Activated naive CD4-positive, alpha-beta T cell treated with anti-CD3 and anti-CD28 coated beads for 36 hours (primary cell): ENCODE measurements around the gene CERKL. TPM values are rescaled to one million over a fixed set of nuclear protein-coding genes. Genes with fewer than 3 reads are reported as not detected.

ENCODE experiments used
- CTCF ChIA-PET: fragments of 350-600 bp; sonication (Branson Sonifier 250); formaldehyde crosslinking; loops from one replicate; lab custom pipeline; 2021; ENCODE audit warnings: antibody characterized with exemption; lab: Charles Lee
- DNase-seq: peaks from one replicate; pipeline ENCODE4 v3.0.0-alpha.2; 2020
- H3K27ac Mint-ChIP-seq: one replicate; pipeline ENCODE4 v1.8.0; 2021; ENCODE audit warnings: mild to moderate bottlenecking, mixed read lengths
- H3K27me3 Mint-ChIP-seq: one replicate; pipeline ENCODE4 v1.8.0; 2021; ENCODE audit warnings: low read depth, mixed read lengths
- H3K36me3 Mint-ChIP-seq: one replicate; pipeline ENCODE4 v1.8.0; 2021; ENCODE audit warnings: low read depth, mixed read lengths
- H3K4me1 Mint-ChIP-seq: one replicate; pipeline ENCODE4 v1.8.0; 2021; ENCODE audit warnings: low read depth, mixed read lengths
- H3K4me3 Mint-ChIP-seq: one replicate; pipeline ENCODE4 v1.8.0; 2021; ENCODE audit warnings: mild to moderate bottlenecking, moderate library complexity, mixed read lengths
- H3K9me3 Mint-ChIP-seq: one replicate; pipeline ENCODE4 v1.8.0; 2021; ENCODE audit warnings: mixed read lengths
- intact Hi-C: fragments of 100-400 bp; cut with micrococcal nuclease; formaldehyde crosslinking; loops from one replicate; pipeline ENCODE4 v1.15.1; 2023
- total RNA-seq, 2 experiments: library from RNA; stranded (reverse); gene quantifications; one replicate each; pipeline ENCODE4 v1.2.3, GENCODE V29; 2021

CERKL gene
- total RNA-seq, 2 experiments from 2014 or later: 0.14 TPM; not detected in 1

DNA sequence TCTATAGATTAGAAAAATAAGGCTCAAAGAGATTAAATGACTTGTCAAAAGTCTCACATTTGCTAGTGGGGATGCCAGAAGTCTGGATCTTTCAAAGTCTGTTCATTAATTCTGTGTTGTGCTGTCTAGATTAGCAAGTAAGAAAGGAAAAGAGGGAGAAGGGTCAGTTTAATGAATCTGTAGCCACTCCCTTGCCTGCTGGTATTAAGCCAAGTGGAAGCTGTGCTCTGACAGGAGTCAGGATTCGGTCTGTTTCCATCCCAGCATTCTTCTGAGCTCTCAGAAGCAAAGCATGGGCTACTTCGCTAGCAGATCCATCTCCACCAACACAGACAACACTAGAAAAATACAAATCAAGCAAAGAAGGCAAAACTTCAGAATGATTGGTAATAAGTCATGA is 98.5 kb downstream of the CERKL start:
- Mint-ChIP-seq H3K36me3 (no peaks in the 10 kb centered on the region), H3K4me1 (no peaks in the 10 kb centered on the region), H3K27ac (no peak overlapping the region), H3K4me3 (no peak overlapping the region), H3K27me3 (no peaks in the 10 kb centered on the region), H3K9me3 (no peaks in the 10 kb centered on the region)
- CTCF ChIA-PET: no interaction called here
- intact Hi-C loops: no loop called here
- DNase-seq: no peak

DNA sequence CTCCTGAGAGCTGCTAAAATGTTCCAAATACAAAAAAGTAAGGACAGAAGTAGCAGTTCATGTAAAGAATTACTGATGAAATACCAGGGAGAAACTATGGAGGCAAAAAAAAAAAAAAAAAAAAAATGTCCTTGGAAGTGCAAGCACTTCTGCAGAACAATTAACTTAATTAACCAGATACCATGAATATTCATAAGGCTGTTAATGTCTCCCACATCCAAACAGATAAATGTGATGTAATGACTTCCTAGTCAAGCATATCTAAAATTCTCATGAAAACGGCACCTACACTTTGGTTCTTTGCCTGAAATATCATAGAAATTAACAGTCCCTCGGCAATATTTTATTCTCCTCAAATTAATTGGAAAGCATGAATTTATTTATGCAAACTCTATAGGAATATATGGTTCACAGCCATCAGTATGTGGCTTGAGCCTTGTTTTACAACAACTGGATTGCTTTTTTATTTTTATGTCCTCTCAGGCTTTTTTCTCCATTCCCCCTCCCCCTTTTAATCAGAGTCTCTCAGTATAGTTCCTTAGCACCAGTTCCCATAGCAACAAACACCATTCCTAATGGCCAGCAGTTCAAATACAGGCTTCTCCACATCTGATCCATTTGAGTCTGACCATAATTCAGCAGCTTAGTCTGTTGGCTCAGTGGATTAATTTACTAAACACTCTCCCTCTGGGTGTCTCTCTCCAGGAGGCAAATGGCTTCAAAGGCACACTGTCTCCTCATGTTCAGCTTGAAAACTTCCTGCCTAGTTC is 102.7 kb downstream of the CERKL start:
- CTCF ChIA-PET: no interaction called here

DNA sequence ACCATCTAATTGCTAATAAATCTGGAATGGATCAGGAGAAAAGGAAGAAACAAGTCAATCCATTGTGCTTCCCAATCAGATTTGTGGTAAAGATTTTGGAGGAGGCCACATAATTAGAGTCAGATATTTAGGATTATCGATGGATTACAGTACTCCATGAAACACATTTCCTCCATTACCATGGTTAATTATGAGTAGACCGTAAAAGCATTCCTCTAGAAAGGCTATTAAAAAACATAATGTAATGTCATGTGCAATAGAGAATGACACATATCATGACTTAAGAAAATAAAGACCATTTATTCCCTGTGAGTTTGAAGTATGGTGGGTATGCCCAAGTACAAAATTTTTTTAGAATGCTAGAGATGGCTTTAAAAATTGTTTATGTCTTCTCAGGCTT is 103.7 kb downstream of the CERKL start:
- Mint-ChIP-seq H3K4me1 (no peaks in the 10 kb centered on the region), H3K27me3 (no peaks in the 10 kb centered on the region), H3K9me3 (no peaks in the 10 kb centered on the region), H3K4me3 (no peak overlapping the region), H3K27ac (no peak overlapping the region), H3K36me3 (no peaks in the 10 kb centered on the region)
- CTCF ChIA-PET: no interaction called here
- DNase-seq: no peak
- intact Hi-C loops: no loop called here

More for the DNA sequence above, 102.7 kb downstream of the CERKL start:
- intact Hi-C loops: no loop called here
- Mint-ChIP-seq H3K4me3 (no peak overlapping the region), H3K27ac (no peak overlapping the region), H3K4me1 (no peaks in the 10 kb centered on the region), H3K36me3 (no peaks in the 10 kb centered on the region), H3K27me3 (no peaks in the 10 kb centered on the region), H3K9me3 (no peaks in the 10 kb centered on the region)
- DNase-seq: no peak

DNA sequence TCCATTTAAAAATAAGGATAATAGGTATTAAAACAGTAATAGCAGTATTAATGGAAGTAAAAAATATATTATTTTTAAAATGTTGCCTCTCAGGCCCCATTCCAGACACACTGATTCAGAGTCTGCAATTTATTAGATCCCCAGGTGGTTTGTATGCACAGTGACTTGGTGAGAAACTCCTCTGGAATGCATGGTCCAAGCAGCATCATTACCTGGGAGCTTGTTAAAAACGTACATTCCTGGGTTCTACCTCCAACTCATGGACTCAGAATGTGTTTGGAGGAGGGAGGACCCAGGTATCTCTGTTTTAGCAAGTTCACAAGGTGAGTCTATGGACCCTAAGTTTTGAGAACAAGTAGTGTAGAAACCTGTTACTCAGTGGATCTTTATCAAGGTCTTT is 104.1 kb downstream of the CERKL start:
- Mint-ChIP-seq H3K9me3 (no peaks in the 10 kb centered on the region), H3K4me3 (no peak overlapping the region), H3K27ac (no peak overlapping the region), H3K27me3 (no peaks in the 10 kb centered on the region), H3K36me3 (no peaks in the 10 kb centered on the region), H3K4me1 (no peaks in the 10 kb centered on the region)
- intact Hi-C loops: no loop called here
- CTCF ChIA-PET: no interaction called here
- no peak for DNase-seq

DNA sequence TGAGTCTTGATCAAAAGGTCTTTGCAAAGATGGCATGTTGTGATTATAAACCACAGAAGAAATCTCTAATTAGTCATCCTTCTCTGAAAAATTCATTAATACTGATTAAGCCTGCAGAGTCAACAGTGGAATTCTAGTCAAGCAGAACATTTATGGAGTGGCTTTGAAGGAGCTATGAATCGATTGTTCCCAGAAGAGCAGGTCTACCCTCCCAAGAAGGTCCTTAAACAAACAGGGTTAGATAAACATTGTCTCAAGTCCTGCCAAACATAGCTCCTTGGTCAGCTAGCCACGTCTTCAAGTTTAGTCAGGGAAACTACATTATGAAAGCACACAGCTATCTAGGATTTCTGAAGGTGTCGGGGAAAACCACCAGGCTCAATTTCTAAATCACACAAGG is 110.8 kb downstream of the CERKL start:
- peaks cover 3% of the 10 kb centered on the region for H3K9me3 Mint-ChIP-seq
- H3K4me1 Mint-ChIP-seq: no peaks in the 10 kb centered on the region
- H3K27ac Mint-ChIP-seq: no peak overlapping the region
- no peak overlapping the region for H3K4me3 Mint-ChIP-seq
- no peak for DNase-seq
- CTCF ChIA-PET: no interaction called here
- no peaks in the 10 kb centered on the region for H3K27me3 Mint-ChIP-seq
- intact Hi-C loops: no loop called here
- no peaks in the 10 kb centered on the region for H3K36me3 Mint-ChIP-seq

DNA sequence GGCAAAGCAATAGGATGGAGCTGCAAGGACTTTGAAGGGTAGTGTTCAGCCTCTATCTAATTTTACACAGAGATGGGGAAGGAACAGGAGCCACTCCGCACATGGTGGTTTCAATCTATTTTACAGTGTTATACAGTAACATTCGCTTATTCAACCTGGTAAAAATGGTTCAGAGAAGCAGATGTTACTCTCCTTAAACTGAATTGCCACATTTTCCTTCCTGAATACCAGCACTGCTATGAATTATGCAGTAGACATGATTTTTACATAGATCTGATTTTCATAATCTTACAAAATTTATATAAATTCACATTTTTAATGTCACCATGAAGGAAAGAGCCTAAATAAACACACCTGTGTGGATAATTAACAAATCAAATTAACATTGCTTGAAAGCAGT is 114.7 kb downstream of the CERKL start:
- H3K36me3 Mint-ChIP-seq: peaks cover 30% of the 10 kb centered on the region
- DNase-seq: no peak
- peaks cover 3% of the 10 kb centered on the region for H3K9me3 Mint-ChIP-seq
- intact Hi-C loops: no loop called here
- CTCF ChIA-PET: no interaction called here
- H3K4me1 Mint-ChIP-seq: no peaks in the 10 kb centered on the region
- H3K27me3 Mint-ChIP-seq: no peaks in the 10 kb centered on the region
- H3K27ac Mint-ChIP-seq: no peak overlapping the region
- H3K4me3 Mint-ChIP-seq: no peak overlapping the region

DNA sequence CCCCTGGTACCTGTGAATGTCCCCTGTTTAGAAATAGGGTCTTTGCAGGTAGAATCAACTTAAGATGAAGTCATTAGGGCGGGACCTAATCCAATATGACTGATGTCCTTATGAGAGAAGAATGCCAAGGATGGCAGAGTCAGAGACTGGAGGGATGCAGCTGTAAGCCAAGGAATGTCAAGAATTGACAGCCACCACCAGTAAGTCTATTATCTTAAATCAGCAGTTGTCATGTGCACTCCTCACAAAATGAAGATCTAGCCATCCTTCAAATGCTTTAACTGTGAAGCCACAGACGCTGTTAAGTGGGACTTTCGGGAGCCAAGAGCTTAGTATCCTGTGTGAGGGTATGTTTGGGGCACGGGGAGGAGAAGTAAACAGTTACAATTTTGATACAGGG is 116.5 kb downstream of the CERKL start:
- CTCF ChIA-PET: interaction anchor here (1.0 to 1.1 kb wide), 2 partner anchors 29 to 175 kb away, joined by 3 read pairs; no protein-coding TSS in a partner anchor
- H3K36me3 Mint-ChIP-seq: peaks cover 39% of the 10 kb centered on the region
- no peak overlapping the region for H3K27ac Mint-ChIP-seq
- no peak for DNase-seq
- H3K9me3 Mint-ChIP-seq: no peaks in the 10 kb centered on the region
- no peaks in the 10 kb centered on the region for H3K4me1 Mint-ChIP-seq
- H3K4me3 Mint-ChIP-seq: no peak overlapping the region
- intact Hi-C loops: no loop called here
- H3K27me3 Mint-ChIP-seq: no peaks in the 10 kb centered on the region

DNA sequence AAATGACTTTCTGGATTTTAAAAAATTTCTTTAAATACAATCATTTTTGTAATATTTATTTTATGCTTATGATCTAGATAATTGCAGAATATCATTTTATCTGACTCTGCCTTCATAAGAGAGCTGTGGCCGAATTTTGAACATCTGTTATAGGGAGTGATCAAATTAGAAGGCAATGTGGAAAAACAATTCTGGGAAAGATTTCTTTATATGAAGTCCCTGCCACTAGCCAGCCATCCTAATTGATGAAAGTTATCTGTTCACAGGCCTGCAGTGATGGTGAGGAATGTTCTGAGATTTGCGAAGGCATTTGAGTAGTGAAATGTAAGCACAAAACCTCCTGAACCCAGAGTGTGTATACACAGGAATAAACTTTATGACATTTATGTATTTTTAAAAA is 120.2 kb downstream of the CERKL start:
- no peak overlapping the region for H3K4me3 Mint-ChIP-seq
- no peak for DNase-seq
- no peaks in the 10 kb centered on the region for H3K9me3 Mint-ChIP-seq
- H3K27ac Mint-ChIP-seq: no peak overlapping the region
- CTCF ChIA-PET: no interaction called here
- intact Hi-C loops: no loop called here
- no peaks in the 10 kb centered on the region for H3K4me1 Mint-ChIP-seq
- H3K36me3 Mint-ChIP-seq: peaks cover 69% of the 10 kb centered on the region
- no peaks in the 10 kb centered on the region for H3K27me3 Mint-ChIP-seq

DNA sequence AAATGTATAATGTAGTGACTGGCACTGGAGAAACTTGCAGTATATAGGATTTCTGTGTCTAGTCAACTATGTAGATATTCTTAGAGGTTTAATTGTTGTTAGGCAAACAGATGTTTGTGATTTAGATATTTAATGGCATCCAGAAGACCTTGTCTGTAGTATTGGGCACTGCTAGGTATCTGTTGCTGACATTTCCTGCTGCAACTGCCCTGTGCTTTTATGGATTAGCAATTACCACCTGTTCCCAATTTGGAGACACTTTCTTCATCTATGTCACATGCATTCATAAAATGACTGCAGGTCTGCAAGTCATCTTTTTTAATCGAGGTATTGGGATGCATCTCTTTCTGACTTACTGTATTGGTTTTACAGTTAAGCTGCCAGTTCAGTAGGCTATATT is 128.5 kb downstream of the CERKL start:
- CTCF ChIA-PET: no interaction called here
- H3K36me3 Mint-ChIP-seq: peaks cover 35% of the 10 kb centered on the region

DNA sequence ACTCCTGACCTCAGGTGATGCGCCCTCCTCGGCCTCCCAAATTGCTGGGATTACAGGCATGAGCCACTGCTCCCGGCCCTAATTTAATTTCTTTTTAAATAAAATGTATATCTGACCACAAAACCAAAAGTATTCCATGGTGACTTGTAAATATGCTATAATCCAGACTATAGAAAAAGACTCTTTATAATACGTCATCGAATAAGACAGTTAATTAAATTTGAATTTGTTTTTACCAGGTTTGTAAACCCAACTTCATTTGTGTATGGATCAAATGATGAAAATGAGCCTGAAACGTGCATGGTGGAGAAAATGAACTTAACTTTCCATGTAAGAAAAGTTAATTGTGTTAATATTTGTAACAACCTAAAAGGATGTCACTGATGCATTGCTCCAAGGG is 129.8 kb downstream of the CERKL start:
- Mint-ChIP-seq H3K4me3 (no peak overlapping the region), H3K9me3 (no peaks in the 10 kb centered on the region), H3K27me3 (no peaks in the 10 kb centered on the region), H3K36me3 (peaks cover 28% of the 10 kb centered on the region), H3K27ac (no peak overlapping the region), H3K4me1 (no peaks in the 10 kb centered on the region)
- CTCF ChIA-PET: interaction anchor here (0.7 kb wide), 1 partner anchor 483 kb away, joined by 3 read pairs; no protein-coding TSS in a partner anchor
- intact Hi-C loops: no loop called here
- no peak for DNase-seq

More for the DNA sequence above, 128.5 kb downstream of the CERKL start:
- no peaks in the 10 kb centered on the region for H3K9me3 Mint-ChIP-seq
- no peak overlapping the region for H3K27ac Mint-ChIP-seq
- H3K27me3 Mint-ChIP-seq: no peaks in the 10 kb centered on the region
- no peak overlapping the region for H3K4me3 Mint-ChIP-seq
- H3K4me1 Mint-ChIP-seq: no peaks in the 10 kb centered on the region
- intact Hi-C loops: no loop called here
- DNase-seq: no peak

DNA sequence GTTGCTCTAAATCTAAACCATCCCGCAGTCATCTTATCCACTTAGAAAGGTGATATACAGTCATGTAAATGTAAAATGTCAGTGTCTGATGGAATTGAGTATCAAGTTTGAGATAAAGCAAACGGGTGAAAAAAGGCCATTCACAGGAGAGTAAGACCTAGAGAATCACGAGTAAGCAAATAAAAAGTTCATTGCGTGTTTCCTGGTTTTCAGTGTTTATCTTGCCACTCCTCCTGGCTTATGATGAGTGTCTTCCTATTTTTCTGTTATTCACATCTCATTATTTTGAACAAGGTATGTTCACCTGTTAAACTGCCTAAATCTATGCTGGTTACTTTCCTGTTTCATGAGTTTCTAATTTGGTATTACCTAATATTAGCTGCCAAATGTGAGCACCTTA is 130.9 kb downstream of the CERKL start:
- Mint-ChIP-seq H3K4me3 (no peak overlapping the region), H3K27me3 (no peaks in the 10 kb centered on the region), H3K27ac (no peak overlapping the region), H3K9me3 (no peaks in the 10 kb centered on the region), H3K36me3 (peaks cover 26% of the 10 kb centered on the region), H3K4me1 (no peaks in the 10 kb centered on the region)
- no peak for DNase-seq
- CTCF ChIA-PET: no interaction called here
- intact Hi-C loops: no loop called here

DNA sequence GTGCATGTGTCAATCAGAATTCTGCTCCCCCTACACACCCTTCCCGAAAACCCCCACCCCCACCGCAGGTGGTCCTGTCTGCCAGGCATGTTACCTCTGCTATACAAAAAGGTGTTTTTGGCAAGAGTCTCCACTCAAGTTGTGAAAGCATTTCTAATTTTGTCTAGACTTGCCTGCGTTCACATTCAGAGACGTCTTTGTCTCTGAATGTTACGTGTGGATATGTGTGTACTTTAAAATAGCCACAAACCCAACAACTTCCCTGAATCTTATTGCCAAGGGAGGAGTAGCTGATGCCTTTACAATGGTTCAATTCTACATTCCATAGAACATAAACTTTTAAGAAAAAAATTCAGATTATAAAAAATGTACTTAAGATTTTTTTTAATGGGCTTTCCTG is 133.1 kb downstream of the CERKL start:
- no peak overlapping the region for H3K4me3 Mint-ChIP-seq
- H3K4me1 Mint-ChIP-seq: no peaks in the 10 kb centered on the region
- no peak for DNase-seq
- intact Hi-C loops: no loop called here
- peaks cover 20% of the 10 kb centered on the region for H3K36me3 Mint-ChIP-seq
- H3K9me3 Mint-ChIP-seq: no peaks in the 10 kb centered on the region
- no peaks in the 10 kb centered on the region for H3K27me3 Mint-ChIP-seq
- CTCF ChIA-PET: interaction anchor here (1.0 kb wide), 1 partner anchor 1400 kb away, joined by 3 read pairs; no protein-coding TSS in a partner anchor
- H3K27ac Mint-ChIP-seq: no peak overlapping the region

DNA sequence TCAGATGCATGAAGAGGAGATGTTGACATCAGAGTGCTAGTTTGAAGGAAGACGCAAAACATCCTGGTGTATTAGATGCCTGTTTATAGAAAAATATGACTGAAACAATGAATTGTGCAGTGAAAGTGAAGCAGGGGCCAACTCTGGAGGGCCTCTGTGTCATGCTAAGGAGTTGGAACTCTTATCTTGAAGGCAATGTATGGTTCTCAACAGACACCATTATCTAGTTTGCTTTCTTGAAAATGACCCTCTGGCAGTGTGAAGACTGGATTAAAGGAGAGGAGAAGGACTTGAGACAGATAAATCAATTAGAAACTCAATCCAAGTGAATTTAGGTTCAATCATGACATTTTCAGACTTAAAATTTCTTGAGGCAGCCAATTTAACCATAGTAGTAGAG is 136.7 kb downstream of the CERKL start:
- CTCF ChIA-PET: no interaction called here
- H3K27ac Mint-ChIP-seq: no peak overlapping the region
- no peaks in the 10 kb centered on the region for H3K27me3 Mint-ChIP-seq
- peaks cover 15% of the 10 kb centered on the region for H3K36me3 Mint-ChIP-seq
- intact Hi-C loops: no loop called here
- H3K9me3 Mint-ChIP-seq: no peaks in the 10 kb centered on the region
- peaks cover 25% of the 10 kb centered on the region for H3K4me1 Mint-ChIP-seq
- no peak for DNase-seq
- no peak overlapping the region for H3K4me3 Mint-ChIP-seq
